Measurements from ENCODE around the gene EBF3.
A peak's percentile ranks its signal among the peaks of the same experiment; 100 is the strongest.

The EBF3 gene

DNA sequence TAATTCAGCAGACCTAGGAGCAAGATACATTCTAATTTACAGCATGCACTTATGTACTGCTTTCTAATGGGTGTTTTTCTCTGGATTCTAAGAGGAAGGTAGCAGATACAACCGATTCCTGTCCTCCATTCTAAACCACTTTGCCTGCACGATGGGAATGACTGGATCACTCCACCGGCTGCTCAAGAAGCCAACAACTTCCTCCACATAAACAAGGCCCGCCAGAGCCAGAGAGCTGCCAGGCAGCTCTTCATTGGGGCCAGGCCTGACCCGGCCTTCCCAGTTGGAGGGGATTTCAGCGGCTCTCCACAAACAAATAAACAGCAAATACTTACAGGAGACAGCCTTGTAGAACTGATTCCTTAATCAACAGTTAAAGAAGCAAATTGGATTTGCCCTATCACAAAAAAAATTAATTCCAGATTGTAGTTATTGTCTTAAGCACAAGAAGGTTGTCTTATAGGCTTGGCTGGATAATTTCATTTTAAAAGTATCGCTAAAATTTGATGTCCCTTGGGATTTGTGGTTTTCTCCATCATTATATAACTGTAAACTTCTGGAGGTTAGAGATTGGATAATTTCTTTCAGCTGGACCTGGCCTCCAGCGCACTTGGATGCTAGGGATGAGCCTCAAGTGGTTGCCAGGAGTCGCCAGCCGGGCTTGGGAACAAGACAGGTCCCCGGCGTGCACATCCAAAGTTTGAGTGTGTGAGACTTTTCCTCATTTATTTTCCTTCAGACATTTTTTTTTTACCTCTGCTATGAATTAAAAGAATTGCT is 20.9 kb downstream of the EBF3 start:
- DNase-seq, result peak; percentile 63

DNA sequence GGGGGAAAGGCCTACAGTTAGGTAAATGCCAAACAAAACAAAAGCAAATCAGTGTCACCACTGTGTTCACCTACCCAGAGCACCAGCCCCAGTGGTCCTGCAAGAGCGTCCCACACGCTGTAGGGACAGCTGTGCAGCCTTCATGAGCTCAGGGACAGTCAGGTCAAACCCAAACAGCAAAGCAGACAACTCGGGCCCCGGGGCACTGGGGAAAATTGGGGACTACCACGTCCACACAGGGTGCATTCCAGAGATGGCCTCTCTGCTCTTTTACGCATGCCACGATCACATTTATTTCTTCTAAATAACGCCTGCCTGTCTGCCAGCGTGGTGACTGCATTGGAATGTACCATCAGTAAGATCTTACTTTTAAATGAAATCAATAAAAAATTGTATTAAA is 21.7 kb downstream of the EBF3 start:
- DNase-seq, result no peak

DNA sequence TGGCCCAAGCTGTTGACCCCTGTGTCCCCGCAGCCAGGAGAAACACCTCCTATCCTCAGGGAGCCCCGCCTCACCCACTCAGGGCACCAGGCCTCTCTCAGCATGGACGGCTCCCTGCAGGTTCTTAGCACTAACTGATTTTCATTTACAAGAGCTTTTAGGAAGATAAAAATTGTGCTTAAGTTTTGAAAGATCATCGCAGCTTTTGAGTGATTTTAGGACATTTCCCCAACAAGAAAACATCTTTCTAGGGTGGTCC is 22.1 kb downstream of the EBF3 start:
- DNase-seq, result no peak

DNA sequence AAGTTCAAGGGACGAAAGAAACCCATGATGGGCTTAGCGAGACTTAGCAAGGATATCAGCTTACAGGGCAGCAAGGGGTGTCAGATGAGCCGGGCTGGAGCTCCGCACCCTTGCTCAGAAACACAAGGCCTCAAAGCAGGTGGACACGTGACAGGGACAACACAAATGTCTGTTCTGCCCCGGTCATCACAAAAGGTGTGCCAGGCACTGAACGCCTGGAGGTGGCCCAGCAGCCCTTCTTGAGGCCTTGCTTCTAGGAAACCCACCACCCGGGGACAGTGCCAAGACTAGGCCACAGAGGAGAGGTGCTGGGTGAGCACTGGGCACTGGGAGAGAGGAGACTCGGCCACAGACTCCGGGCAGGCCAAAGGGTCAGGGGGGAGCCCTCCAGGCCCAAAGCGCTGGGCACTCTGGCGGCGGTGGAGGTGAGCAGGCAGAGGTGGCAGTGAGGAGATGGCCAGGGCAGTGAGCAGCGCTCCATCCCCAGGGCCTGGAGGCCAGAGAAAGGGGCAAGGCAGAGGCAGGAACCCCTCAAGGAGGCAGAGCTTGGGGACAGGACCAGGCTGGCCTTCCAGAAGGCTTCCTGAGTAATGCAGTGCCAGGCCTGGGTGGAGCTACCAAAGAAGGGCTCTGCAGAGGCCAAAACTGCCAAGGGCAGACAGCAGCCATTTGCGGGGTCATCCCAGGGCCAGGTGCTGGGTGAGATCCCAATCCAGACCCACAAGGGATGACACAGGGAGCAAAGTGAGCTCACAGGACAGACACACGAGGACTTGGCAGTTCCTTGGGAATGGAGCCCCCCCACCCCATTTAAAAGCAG is 22.7 kb downstream of the EBF3 start:
- DNase-seq, result no peak

DNA sequence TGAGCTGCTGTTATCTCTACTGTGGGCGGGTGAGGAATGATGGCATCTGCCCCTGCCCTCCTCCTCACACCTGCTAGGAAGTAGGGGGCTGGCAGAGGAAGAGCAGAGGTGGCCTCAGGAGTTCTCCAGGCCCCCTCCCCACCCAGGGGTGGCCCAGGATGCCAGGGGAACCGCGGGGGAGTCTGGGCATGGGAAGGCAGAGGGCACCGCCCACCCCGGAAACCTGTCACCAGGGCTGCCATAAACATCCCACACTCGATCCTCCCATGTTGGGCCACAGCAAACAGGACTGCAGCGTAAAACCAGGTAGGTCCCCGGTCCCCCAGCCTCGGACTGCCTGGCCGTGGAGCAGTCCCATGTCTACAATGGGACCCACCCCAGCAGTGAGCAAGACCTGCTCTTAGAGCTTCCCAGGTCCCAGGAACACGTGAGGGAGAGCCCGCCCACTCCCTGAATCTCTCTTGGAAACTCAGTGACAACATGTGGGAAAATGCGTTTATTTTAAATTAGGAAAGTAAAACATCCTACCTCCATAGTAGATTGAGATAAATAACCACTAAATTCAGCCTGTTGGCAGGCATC is 23.4 kb downstream of the EBF3 start:
- no peak for DNase-seq

DNA sequence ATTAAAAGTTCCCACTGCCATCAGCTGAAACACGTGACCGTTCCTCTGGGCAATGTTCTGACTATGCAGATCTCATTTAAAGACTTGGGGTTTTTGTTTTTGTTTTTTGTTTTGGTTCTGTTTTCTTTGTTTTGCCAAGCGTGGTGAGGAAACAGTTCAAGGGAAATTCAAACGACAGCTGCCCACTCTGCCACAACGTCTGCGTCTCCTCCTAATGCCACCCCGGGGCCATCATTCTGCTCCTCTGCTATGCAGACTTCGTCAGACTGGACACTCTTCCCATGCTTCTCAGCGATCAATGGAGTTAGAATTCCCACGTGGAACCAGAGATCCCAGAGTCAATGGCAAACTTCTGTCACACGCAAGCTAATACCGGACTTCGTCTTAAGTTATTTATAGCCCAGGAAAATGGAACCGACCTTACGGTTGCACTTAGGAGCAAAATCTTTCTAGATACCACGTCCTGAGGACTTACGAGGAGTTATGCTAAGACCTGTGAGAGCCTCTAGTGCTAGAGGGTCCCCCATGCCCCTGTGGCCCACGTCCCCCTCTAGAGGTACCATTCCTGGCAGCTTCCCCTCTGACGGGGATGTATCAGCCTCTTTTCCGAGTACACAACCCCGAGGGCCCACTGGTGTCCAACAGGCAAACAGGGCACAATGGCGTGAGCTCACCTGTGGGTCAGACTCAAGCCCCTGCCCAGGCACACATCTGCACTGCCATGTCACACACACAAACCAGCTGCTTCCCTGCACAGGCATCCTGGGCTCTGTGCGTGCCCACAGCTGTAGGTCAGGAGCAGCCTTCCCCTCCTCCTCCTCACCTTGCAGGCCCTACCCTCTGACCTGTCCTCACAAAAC is 24.4 kb downstream of the EBF3 start:
- no peak for DNase-seq

DNA sequence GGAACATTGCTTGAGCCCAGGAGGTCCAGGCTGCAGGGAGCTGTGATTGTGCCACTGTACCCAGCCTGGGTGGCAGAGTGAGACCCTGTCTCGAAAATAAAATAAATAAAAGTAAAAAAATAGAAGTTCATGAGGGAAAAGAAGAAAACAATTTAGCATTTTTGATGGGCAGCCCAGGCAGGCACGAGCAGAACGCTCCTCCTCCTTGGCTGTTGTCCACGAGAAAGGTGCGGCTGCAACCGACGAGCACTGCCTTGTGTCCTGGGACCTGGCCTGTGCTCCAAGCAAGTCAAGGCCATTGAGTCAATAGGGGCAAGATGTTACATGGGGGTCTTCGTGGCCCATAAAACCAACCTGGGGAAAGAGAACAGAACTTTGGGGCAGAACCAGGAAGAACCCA is 25.6 kb downstream of the EBF3 start:
- DNase-seq, result no peak

DNA sequence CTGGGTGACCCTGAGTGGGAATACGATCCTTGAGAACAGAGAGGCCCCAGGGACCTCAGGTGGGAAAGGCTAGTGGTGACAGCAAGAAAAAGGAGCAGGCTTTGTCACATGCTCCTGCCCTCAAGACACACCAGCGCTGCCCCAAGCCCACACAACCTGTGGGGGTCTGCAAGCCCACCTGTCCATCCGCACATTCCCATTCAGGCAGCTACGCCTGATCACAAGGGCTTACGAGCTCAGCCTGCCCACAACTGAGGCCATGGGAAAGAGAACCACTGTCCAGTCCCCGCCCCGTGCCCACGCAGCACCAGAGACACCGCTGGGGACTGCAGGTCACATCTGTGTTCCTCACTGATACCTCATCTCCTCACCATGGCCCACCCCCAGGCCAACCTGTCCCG is 26.7 kb downstream of the EBF3 start:
- no peak for DNase-seq

DNA sequence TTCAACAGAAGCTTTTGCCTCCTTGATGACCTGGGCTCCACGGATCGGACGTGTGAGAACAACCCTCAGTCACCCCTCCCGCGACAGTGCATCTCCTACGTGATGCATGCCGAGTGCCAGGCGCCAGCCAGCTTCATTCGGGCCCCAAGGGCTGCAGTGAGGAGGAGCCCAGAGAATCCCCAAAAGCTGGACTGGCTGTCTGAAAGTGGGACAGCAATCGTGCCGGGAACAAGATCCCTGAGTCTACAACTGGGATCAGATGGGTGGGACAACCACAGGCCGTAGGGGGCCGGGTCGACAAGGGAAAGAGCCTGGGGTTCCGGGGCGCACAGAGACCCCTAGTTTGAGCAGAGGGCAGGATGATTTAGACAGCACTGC is 27.2 kb downstream of the EBF3 start:
- DNase-seq, result no peak

DNA sequence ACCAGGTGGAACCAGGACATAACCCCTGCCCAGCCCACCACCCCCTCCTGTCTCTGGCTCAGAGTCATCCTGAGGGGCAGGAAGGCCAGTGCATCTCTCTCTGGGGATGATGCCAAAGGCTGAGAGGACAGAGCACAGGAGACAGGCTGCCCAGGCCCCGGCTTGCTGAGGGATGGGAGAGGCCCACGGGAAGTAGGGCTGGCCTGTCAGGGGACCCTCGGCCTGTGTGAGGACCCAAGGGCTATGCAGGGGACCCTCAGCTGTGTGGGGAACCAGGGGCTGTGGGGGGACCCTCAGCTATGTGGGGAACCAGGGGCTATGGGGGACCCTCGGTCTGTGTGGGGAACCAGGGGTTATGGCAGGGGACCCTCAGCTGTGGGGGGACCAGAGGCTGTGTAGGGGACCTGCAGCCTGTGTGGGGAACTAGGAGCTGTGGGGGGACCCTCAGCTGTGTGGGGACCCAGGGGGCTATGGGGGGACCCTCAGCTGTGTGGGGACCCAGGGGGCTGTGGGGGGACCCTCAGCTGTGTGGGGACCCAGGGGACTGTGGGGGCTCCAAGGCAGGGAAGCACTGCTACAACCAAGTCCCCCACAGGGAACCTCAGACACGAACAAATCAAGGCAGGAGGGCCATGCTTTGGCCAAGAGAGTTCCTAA is 27.7 kb downstream of the EBF3 start:
- DNase-seq, result no peak

DNA sequence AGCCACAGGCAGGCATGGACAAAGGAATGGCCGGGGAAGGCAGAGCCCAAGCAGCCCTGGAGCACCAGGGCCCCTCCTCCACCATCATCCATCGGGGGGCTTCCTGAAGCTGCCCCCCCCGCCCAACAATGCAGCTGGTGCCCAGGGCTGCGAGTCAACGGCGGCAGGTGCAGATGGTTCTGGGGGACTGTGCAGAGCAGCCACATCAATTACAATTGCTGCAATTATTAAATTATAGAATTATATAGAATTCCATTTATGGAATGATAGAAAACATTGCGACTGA is 28.3 kb downstream of the EBF3 start:
- no peak for DNase-seq

DNA sequence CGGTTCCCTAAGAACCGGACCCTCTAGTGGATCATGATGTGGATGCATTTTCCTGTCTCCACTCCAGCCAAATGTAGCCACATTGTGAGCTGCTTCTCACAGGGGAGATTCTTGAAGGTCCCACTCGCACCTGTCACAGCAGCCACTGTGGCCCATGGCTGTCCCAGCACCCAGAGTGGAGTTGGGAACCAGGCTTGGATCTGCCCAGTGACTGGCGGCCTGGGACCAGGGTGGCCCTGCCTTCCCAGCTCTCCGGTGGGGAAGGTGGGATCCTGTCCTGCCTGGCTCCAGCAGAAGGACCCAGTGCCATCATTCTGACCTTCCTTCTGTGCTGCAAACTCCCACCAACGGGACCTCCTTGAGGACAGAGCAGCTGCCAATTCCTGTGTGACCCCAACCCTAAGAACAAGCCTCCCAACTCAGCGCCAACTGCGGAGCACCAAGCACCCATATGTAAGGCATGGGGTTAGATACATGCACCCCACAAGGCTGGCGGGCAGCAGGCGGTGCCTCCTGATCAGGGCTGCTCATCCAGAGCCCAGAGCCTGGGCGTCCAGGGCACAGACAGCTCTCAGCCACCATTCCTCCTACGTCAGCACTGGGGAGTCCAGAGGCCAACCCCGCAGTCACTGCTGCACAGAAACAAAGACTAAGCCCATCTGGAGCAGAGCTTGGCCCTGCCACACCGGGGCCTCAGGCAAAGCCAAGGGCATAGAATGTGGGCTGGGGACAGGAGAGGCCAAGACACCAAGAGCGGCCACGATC is 28.8 kb downstream of the EBF3 start:
- no peak for DNase-seq

DNA sequence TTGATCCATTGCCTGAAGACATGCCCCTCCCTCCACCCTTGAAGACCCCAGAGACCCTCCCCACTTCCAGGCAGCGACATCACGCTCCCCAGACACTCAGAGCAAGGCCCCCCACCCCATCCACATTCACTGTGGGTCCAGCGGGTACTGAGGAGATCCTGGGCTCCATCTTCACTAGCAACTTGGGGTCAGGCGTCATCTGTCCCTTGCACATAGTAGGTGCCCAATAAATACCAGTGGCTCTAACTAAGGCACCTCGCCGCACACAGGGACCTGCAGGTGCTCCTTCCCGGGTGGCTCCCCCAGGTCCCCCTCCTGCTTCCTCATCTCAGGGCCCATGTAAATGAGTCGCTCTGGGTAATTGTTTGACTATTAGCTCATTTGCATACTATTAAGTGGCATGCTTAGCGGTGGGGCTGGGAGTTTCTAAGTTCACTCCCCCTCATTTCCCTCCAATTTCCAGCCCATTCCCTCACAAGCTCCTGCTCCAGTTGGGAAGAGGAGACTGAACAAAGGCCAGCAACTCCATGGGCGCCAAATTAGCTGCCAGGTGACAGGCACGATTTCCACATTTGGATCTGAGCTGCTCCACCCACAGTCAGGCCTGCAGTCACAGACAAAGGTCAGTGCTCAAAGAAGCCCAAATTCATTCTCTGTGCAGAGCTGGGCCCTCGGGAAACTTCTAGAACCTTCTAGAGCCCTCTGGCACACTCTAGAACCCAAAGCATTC is 29.7 kb downstream of the EBF3 start:
- DNase-seq, result no peak

DNA sequence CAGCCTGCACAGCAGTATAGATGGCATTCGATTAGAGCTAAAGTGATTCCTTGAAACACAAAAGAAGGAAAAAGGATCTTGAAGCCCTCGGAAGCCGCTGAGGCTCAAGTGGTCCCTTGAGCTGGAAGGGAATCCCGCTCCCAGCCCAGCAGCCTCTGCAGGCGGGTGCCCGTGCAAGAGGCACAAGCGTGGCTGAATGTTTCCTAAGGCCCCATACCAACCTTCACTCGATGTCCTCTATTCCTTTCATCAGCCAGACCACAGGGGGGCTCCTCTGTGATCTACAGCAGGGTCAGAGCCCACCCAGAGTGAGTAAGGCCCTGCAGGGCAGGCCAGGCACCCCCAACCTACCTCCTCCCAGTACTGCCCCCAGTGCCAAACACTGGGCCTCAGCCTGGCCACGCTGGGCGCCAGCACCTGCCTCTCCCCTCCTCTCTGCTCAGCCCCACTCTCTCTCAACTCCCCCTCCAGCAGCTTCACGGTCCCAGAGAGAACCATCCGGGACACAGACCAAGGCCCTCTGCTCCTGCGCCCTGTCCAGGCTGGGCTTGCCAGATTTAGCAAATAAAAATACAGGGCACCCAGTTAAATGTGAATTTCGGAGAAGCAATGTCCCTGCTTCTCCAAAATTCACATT is 30.5 kb downstream of the EBF3 start:
- DNase-seq, result no peak

DNA sequence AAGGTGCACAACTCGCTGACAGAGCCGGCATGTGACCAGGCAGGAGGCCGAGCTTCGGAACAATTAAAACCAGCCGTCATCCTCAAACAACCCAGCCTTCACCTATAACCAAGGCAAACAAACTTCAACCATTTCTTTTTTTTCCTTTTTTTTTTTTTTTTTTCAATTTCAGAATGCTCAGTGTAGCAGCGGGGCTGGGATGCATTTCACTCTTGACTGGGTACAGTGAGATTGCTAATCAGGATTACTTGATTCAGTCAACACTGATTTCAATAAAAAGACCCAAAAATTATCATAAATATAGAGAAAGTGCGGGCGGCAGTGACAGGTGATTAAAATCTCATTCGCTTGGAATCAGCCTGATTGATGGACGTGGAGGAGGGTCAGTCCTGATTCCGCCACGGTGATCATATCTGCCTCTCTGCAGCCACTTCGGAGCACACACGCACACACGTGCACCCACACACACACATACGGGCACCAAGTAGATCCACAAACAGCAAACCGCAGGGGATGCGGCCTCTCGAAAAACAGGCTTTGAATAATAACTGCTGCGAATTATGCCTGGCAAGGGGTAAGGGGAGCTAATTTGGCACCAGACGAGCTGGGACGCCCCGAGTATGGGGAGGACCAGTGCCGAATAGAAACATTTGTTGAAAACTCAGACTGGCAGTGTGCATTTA is 31.2 kb downstream of the EBF3 start:
- no peak for DNase-seq

DNA sequence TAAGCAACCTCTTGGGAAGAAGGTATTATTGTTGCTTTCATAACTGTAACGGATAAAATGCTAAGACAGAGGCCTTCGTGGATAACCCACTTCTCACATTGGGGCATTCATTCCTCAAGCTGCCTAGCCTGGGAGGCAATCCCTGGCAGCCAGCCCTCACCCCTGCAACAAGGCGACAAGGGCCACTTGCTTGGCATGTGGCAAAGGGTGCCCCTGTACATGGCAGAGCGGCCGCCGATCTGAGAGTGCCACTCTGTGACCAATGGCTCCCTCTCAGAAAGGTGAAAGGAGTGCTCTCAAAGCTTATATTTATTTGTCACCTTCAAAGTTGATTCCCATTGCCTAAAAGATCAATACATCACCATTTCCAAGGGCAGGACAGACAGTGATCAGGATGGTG is 31.9 kb downstream of the EBF3 start:
- no peak for DNase-seq

DNA sequence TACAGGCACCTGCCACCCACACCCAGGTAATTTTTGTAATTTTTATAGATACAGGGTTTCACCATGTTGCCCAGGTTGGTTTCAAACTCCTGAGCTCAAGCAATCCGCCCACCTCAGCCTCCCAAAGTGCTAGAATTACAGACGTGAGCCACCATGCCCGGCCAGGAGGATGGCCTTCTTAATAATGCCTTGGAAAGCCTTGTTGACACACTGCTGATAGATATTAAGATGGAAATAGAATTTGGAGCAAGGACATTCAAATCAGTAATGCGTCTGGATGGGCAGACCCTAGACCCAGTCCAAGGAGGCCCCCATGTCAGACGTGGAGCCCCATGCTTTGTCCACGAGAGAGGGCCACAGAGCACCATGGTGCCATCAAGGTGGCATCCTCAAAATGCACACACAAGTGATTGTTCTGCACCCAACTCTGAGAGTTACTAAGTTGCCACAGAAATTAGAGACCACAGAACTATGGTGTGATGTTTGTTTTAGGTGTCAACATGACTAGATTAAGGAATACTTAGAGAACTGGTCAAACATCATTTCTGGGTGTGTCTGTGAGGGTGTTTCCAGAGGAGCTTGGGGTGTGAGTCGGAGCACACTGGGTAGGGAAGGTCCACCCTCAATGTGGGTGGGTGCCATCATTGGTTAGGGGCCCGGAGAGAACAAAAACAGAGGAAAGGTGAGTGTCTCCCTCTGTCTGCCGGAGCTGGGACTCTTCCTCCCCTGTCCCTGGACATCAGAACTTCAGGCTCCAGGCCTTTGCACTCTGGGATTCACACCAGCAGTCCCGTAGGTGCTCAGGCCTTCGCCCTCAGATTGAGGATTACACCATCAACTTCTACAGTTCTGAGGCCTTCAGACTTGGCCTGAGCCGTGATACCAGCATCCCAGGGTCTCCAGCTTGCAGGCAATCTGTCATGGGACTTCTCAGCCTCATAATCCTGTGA is 34.5 kb downstream of the EBF3 start:
- DNase-seq, result no peak

DNA sequence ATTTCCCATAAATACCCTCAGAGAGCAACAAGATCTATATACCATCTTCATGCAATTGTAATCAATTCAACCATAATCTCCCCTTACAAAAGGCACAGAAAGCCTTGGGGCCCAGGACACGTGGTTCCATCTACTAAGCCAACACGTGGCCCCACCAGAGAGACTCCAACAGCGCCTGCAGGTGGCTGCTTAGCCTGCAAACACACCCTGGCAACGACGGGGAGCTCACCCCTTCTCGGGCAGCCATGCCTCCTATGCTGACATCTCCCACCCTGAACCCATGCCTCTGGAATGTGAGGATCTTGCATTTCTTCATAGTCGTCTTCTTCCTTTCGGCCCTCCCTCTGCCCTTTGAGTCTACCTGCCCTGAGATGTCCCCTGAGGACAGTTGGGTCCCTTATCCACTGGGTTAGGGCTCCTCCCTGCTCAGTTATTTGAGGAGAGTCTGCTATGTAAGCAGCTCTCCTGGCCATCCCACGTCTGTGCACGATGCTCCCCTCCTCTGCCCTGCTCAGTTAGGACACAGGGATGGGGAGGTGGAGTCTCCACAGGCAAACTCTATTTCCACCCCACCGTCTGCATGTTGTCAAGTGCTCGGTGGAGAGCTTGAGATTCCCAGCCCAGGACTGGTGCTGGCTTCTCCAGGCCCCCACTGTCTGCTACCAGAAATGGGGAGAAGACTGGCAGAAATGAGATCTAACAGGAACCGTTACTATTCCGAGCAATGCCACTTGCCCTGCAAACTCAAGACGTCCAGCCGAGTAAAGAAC is 36.5 kb downstream of the EBF3 start:
- no peak for DNase-seq

Measured in fibroblast of upper back skin (primary cell).